ENCODE measurements around the gene TOR1B.
"Not testable (repeated sequence)": the region's sequence is repeated elsewhere in the genome, so short reads cannot be mapped to it uniquely, and the experiment has no call there.

The TOR1B gene

DNA sequence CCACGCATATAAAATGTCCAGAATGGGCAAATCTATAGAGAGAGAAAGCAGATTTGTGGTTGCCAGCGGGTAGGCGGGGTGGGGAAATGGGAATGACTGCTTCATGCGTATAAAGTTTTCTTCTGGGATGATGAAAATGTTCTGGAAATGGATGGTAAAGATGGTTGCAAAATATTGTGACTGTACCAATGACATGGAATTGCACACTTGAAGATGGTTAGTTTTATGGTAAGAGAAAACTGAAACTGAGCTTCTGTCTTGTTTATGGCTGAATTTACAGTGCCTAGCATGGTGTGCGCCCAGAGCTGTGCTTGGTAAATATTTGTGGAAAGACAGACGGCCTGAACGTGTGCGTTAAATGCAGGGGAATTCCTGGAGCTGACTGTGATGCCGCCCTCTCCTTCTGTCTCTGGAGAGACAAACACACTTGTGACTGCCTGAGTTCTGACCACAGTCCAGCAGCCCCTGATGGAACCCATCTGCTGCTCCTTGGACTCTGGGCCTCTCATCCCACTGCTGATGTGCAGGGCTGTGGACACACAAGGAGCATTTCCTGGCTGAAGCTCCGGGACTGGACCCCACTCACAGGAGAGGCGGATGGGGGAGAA lies 41.6 kb upstream of the TOR1B start:
- in situ Hi-C loops (cut with MboI; ENCODE audit: low pct_unique_long_range_greater_than_20kb, low sequenced_read_pairs, unreplicated experiment): no loop called here
- no peak for DNase-seq (ENCODE audit: low spot score)

GRCh38 chr9:129761901-129762369 lies 41.0 kb upstream of the TOR1B start:
- DNase-seq (ENCODE audit: low spot score): no peak
- TF ChIP-seq, protein P1, sequence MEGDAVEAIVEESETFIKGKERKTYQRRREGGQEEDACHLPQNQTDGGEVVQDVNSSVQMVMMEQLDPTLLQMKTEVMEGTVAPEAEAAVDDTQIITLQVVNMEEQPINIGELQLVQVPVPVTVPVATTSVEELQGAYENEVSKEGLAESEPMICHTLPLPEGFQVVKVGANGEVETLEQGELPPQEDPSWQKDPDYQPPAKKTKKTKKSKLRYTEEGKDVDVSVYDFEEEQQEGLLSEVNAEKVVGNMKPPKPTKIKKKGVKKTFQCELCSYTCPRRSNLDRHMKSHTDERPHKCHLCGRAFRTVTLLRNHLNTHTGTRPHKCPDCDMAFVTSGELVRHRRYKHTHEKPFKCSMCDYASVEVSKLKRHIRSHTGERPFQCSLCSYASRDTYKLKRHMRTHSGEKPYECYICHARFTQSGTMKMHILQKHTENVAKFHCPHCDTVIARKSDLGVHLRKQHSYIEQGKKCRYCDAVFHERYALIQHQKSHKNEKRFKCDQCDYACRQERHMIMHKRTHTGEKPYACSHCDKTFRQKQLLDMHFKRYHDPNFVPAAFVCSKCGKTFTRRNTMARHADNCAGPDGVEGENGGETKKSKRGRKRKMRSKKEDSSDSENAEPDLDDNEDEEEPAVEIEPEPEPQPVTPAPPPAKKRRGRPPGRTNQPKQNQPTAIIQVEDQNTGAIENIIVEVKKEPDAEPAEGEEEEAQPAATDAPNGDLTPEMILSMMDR (IDR thresholded peaks at IDR 0.05; ENCODE audit: extremely low read depth, insufficient read depth, missing control alignments): no peak
- in situ Hi-C loops (cut with MboI; ENCODE audit: low pct_unique_long_range_greater_than_20kb, low sequenced_read_pairs, unreplicated experiment): no loop called here

More for the DNA sequence above, 41.6 kb upstream of the TOR1B start:
- TF ChIP-seq, protein P1 (IDR thresholded peaks at IDR 0.05; ENCODE audit: extremely low read depth, insufficient read depth, missing control alignments): no peak

GRCh38 chr9:129762370-129762984 lies 40.5 kb upstream of the TOR1B start:
- in situ Hi-C loops (cut with MboI; ENCODE audit: low pct_unique_long_range_greater_than_20kb, low sequenced_read_pairs, unreplicated experiment); DNase-seq (ENCODE audit: low spot score): not testable (repeated sequence)

DNA sequence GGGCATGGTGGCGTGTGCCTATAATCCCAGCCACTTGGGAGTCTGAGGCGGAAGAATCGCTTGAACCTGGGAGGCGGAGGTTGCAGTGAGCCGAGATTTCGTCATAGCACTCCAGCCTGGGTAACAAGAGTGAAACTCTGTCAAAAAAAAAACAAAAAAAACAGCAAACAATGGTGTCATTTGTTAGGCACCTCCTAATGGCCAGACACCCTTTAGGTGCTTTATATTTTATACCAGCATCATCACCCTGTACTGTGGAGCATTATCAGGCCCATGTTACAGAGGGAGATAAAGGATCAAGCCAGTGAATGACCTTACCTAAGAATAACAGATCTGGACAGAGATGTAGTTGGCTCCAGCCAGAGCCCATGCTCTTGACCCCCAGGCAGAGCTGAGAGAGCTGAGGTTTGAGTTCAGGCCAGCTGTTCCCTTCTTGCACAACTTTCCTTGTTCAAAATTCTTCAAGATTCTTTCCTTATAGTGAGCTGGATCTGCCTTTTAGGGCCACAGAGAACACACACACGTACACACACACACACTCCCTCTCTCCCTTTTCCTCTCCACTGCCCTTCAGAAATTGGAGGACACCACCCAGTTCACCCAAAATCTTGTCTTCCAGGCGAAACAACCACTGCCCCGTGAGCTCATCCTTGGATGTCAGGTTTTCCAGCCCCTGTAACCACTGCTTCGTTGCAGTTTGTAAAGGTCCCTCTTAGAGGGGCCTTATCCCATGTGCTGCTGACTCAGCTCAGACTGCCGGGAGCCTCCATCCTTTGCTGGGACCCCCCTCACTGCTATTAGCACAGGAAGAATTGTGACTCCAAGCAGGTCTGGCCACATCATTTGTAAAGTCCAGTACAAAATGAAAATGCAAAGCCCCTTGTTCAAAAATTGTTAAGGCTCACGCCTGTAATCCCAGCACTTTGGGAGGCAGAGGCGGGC lies 39.7 kb upstream of the TOR1B start:
- DNase-seq (ENCODE audit: low spot score): no peak
- TF ChIP-seq, protein P1 (IDR thresholded peaks at IDR 0.05; ENCODE audit: extremely low read depth, insufficient read depth, missing control alignments): no peak
- in situ Hi-C loops (cut with MboI; ENCODE audit: low pct_unique_long_range_greater_than_20kb, low sequenced_read_pairs, unreplicated experiment): no loop called here

DNA sequence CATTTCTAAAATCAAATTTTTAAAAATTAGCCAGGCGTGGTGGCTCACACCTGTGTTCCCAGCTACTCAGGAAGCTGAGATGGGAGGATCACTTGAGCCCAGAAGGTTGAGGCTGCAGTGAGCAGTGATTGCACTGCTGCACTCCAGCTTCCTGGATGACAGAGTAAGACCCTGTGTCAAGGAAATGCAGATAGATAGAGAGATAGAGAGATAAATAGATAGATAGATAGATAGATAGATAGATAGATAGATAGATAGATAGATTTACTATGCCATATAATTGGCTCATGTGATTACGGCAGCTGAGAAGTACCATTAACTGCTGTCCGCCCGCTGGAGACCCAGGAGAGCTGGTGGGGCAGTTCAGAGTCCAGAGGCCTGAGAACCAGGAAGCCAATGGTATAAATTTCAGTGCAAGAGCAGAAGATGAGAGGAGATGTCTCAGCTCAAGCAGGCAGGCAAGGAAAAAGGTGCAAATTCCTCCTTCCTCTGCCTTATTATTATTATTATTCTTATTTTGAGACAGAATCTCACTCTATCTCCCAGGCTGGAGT lies 37.1 kb upstream of the TOR1B start:
- in situ Hi-C loops (cut with MboI; ENCODE audit: low pct_unique_long_range_greater_than_20kb, low sequenced_read_pairs, unreplicated experiment): no loop called here
- TF ChIP-seq, protein P1 (IDR thresholded peaks at IDR 0.05; ENCODE audit: extremely low read depth, insufficient read depth, missing control alignments): no peak
- no peak for DNase-seq (ENCODE audit: low spot score)

DNA sequence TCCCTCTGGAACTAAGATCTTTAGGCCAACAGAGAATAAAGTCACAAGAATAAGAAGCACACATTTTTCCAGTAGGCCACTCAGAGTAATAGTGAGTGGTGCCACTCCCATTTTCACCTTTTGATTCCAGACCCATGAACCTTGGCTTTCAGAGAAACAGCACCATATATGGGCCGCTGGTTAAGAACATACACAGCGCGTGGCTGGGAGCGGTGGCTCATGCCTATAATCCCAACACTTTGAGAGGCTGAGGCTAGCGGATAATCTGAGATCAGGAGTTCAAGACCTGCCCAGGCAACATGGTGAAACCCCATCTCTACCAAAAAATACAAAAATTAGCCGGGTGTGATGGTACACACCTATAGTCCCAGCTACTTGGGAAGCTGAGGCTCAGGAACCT lies 34.5 kb upstream of the TOR1B start:
- in situ Hi-C loops (cut with MboI; ENCODE audit: low pct_unique_long_range_greater_than_20kb, low sequenced_read_pairs, unreplicated experiment): no loop called here
- TF ChIP-seq, protein P1 (IDR thresholded peaks at IDR 0.05; ENCODE audit: extremely low read depth, insufficient read depth, missing control alignments): no peak
- DNase-seq (ENCODE audit: low spot score): no peak
